Fibroblast of pulmonary artery (primary cell): ENCODE data around the gene LRRC32.
A peak's percentile ranks its signal among the peaks of the same experiment; 100 is the strongest.
"Not testable (repeated sequence)": the region's sequence is repeated elsewhere in the genome, so short reads cannot be mapped to it uniquely, and the experiment has no call there.

Experiments
- DNase-seq: peaks from one replicate; pipeline ENCODE4 v3.0.0-alpha.2; 2010; ENCODE audit warnings: low read depth
- H3K4me3 ChIP-seq: replicated peaks from 2 replicates; pipeline ENCODE4 v1.5.1; 2011; ENCODE audit warnings: low read depth, mild to moderate bottlenecking, control low read depth, low read length, moderate library complexity
- CTCF ChIP-seq: IDR thresholded peaks from 2 replicates; pipeline ENCODE4 v1.5.1; 2011; ENCODE audit warnings: mild to moderate bottlenecking, control low read depth, low read length, inconsistent platforms; ENCODE audit errors: missing control alignments

The LRRC32 gene

GRCh38 chr11:76621868-76622267 is 48.7 kb downstream of the LRRC32 start:
- no peak for DNase-seq
- no peak for TF ChIP-seq CTCF
- H3K4me3 ChIP-seq = no peak overlapping the region

GRCh38 chr11:76621466-76621865 is 49.1 kb downstream of the LRRC32 start:
- TF ChIP-seq CTCF = no peak
- no peak overlapping the region for H3K4me3 ChIP-seq
- DNase-seq = no peak

- peak; percentile 86 for DNase-seq
- no peak for TF ChIP-seq CTCF
- no peak overlapping the region for H3K4me3 ChIP-seq
Measured at GRCh38 chr11:76620489-76620888, 50.1 kb downstream of the LRRC32 start.

- DNase-seq, H3K4me3 ChIP-seq: not testable (repeated sequence)
Measured at GRCh38 chr11:76619801-76620200, 50.7 kb downstream of the LRRC32 start.

GRCh38 chr11:76617553-76618265 is 52.8 kb downstream of the LRRC32 start:
- TF ChIP-seq CTCF = no peak
- H3K4me3 ChIP-seq = no peak overlapping the region
- peak; percentile 66 for DNase-seq

- TF ChIP-seq CTCF = no peak
- no peak for DNase-seq
- H3K4me3 ChIP-seq = no peak overlapping the region
Measured at GRCh38 chr11:76616676-76617552, 53.6 kb downstream of the LRRC32 start.

GRCh38 chr11:76615950-76616349 is 54.6 kb downstream of the LRRC32 start:
- no peak overlapping the region for H3K4me3 ChIP-seq
- DNase-seq = peak; percentile 91
- TF ChIP-seq CTCF = no peak
